HG03571 (cell line): ENCODE data around the gene KIRREL3.

ENCODE experiments used
- ATAC-seq: cut with Tn5 transposase; IDR thresholded peaks from one replicate; pipeline ENCODE4 v1.9.1; 2021; ENCODE audit not compliant: unreplicated experiment

Gene KIRREL3

GRCh38 chr11:126415128-126415527 lies 585.4 kb downstream of the KIRREL3 start:
- no peak for ATAC-seq

DNA sequence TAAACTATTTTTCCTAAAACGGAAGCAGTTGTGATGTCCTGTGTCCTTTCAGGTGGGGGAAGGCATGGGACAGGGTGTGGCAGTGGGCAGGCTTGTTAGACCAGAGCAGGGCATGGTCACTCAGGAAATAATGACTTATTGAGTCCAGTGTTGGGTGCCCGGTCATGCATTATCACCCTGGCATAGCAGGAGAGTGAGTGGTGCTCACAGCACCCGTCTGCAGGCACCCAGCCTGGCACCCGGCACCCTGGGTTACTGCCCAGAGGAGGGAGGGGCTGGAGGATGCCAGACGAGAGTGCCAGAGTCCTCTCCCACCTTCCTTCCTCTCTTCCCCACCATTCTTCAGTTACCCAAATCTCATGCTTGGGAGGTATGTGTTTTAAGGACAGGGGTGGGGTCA lies 586.0 kb downstream of the KIRREL3 start:
- ATAC-seq = no peak

- ATAC-seq = no peak
Measured at GRCh38 chr11:126413843-126414405, 586.6 kb downstream of the KIRREL3 start.

GRCh38 chr11:126413426-126413825 lies 587.1 kb downstream of the KIRREL3 start:
- ATAC-seq = no peak

DNA sequence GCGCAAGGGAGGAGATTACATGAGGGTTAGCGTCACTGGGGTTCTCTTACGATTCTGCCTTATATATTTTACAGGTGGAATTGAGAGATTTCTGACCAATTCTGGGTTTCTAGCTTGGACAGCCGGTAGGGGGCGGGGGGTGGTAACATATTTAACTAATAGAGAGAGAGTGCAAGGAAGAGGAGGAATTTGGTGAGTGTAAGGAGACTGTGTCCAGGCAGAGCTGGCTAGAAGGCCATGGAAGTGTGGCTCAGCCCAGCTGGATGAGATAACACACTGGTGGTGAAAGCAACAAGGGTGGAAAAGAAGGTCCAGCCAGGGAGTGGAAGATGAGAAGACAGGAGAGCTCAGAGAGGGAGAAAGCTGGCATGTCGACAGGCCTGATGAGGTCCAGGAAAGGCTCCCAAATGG lies 588.6 kb downstream of the KIRREL3 start:
- no peak for ATAC-seq

DNA sequence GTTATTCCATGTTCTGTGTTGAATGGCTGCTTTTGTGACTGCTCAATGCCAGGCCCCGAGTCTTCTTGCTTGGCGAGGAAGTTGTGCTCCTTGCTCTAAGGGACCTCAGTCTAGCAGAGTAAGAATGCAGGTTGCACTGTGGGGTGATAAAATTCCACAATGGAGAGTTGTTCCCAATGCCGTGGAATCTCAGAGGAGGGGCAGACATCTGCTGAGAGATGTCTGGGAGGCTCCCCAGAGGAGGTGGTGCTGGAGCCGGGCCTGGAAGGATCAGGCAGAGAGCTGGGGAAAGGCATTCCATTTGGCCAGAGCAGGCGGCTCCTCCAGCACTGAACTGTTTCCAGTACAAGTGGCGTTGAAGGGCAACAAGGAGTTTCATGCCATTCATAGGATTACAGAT lies 589.9 kb downstream of the KIRREL3 start:
- no peak for ATAC-seq

GRCh38 chr11:126409620-126409985 lies 591.0 kb downstream of the KIRREL3 start:
- no peak for ATAC-seq

GRCh38 chr11:126408901-126409619 lies 591.5 kb downstream of the KIRREL3 start:
- ATAC-seq = no peak

DNA sequence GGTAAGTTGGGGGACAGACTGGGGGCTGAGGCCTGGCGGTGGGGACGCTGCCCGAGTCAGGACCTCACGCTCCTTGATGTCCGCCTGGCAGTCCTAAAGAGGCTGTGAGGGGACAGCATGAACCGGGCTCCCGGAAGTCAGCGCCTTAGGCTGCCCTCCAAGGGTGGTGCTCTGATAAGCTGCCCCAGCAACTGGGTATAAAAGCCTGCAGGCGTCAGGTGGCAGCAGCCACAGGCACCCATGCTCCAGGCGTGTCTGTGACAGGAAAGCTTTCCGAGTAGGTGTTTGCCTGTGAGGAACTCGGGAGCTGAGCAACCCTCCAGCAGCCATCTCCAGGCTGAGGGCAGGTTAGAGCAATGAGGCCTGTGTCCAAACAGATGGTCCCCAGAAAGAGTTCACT lies 592.1 kb downstream of the KIRREL3 start:
- no peak for ATAC-seq

DNA sequence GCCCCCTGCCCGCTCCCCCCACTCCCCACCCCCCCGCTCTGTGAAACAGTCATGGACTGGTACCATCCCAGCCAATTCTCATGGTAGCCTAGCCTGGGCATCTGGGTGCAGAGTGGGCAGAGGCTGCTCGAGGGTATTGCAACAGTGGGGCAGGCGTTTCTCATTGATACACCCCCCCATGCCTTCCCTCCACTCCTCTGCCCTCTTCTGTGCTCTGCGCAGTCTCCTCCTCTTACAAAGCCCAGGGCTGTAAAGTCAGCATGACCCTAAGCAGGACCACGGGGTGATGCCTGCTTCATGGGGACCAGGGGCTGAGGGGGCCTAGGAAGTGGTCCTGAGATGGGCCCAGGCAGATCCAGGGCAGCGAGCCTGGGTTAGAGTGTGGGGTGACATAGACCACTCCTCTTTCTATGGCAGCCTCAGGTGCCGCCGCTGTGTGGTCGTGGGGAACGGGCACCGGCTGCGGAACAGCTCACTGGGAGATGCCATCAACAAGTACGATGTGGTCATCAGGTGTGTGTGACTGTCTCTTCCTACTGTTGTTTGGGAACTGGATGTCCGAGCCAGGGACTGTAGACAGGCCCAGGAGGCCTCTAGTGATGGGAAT lies 592.8 kb downstream of the KIRREL3 start:
- no peak for ATAC-seq

- ATAC-seq = no peak
Measured at GRCh38 chr11:126407101-126407521, 593.5 kb downstream of the KIRREL3 start.

DNA sequence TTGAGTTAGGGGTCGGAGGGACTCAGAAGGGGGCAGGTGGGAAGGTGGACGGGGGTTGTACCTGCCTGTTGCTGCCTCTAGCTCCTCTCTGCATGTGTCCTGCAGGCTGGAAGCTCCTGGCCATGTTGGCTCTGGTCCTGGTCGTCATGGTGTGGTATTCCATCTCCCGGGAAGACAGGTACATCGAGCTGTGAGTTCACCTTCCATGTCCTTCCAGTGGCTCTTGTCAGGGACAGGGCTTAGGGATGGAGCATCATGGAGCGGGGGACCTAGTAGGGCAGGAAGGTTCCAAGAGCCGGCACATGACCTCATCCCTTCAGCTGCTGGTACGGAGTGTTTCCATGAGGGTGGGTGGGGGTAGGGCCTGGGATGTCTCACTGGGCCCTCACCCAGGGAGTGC lies 594.2 kb downstream of the KIRREL3 start:
- ATAC-seq = no peak

GRCh38 chr11:126405906-126406305 lies 594.7 kb downstream of the KIRREL3 start:
- no peak for ATAC-seq

DNA sequence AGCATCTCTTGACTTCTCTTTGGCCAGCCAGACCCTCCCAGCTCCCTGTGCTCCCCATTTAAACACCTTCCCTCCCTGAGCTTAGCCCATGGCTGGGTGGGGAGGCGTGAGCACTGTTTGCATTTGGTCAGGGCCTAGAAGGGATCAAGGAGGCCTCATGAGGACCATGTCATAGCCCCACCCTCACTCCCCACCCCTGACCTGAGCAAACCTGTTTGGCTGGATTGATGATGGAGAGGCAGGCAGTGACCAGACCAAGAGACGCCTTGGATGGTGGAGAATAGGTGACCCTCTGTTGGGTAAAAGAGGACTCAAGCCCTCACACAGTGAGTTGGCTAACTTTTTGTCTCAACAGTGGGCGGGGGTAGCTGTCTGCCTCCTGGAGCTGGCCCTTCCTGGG lies 595.2 kb downstream of the KIRREL3 start:
- ATAC-seq = no peak

DNA sequence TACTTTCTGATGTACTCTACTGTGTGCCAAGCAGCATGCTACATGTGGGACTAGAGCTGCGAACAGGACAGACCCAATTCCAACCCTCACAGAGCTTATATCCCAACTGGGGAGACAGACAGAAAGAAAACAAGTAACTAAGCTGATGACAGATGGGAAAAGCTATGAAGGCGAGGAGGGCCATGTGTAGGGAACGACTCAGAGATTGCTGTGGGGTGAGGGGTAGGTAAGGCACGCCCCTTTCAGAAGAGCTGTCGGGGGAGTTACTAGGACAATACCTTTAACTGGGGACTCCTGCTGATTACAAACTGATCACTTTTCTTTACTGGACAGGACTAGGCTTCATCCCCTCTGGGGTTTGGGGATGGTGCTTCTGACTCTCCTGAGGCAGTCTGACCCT lies 596.2 kb downstream of the KIRREL3 start:
- no peak for ATAC-seq

- ATAC-seq = peak; percentile 68
Measured at GRCh38 chr11:126403658-126404057, 596.9 kb downstream of the KIRREL3 start.

DNA sequence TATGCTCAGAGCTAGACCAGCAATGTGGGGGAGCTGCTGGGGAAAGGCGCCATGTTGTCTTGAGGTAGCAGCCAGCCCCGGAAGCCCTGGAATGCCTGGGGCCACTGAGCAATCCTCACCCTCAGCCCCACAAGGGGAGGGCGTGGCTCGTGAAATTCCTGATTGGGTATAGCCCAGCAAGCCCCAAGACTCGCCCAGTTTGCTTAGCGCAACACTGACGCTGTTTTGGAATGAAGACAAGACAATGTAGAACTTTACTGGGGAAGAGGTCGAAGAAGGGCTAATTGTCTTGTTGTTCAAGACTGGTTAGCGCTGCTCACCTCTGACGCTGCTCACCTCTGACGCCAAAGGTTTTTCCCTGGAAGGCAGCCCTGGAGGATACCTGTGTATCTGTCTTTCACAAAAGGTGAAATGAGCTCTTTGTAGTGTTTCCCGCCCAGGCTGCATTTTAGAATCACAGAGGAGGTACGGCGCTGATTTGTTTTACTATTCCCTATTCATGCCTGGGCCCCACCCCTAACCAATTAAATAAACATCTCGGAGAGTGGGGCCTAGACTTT lies 597.5 kb downstream of the KIRREL3 start:
- ATAC-seq = no peak

- no peak for ATAC-seq
Measured at GRCh38 chr11:126400479-126400878, 600.1 kb downstream of the KIRREL3 start.

GRCh38 chr11:126400019-126400418 lies 600.6 kb downstream of the KIRREL3 start:
- ATAC-seq = no peak

DNA sequence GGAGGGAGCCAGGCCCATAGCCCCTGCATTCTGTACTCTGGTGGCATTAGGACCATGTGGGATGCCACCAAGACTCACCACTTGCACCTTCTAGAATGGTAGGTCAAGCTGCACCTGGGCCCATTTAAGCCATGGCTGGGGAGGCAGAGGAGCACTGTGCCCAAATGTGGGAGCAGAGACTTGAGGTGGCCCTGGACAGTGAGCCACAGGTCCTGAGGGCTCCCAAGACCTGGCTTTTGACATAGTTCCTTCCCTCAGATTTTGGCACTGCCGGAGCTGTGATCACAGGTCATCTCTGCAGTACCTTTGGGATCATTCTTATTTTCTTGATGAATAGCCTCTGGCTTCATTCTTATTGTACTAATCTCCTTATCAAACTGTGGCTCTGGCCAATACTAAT lies 601.8 kb downstream of the KIRREL3 start:
- ATAC-seq = no peak

DNA sequence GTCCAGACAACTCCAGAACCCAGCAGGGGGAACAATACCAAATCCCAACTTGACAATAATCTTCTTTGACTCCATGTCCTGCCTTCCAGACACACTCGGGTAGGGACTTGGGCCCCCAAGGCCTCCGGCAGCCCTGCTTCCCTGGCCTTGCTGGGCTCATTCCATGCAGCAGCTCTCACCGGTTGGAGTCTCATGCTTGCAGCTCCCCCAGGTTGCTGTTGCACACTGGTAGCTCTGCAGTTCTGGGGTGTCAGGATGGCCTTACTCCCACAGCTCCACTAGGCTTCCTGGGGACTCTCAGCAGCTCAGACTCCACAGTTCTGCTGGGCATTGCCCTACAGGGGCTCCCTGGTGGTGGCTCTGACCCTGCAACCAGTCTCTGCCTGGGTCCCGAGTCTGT lies 602.3 kb downstream of the KIRREL3 start:
- no peak for ATAC-seq

DNA sequence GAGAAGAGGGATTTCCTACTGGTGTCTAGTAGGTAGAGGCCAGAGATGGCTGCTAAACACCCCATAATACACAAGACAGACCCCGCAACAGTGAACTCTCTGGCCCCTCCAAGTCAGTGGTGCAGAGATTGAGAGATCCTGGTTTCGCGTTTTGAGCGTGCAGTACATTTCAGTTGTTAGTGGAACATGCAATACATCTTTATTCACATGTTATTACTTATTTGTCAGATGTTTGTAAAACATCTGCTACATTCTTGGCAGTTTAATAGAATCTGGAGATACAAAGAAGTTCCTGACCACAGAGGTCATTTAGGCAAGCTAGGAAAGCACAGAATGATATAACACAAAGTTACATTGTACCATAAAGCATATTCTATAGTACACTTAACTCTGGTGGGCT lies 603.6 kb downstream of the KIRREL3 start:
- ATAC-seq = no peak
